HepG2 (cell line): ENCODE data around the gene MTARC1. TPM values are rescaled to one million over a fixed set of nuclear protein-coding genes. Genes with fewer than 3 reads are reported as not detected.

Source experiments
- ATAC-seq: fragments of 200-7000 bp; cut with Tn5 transposase; 3 replicates; pipeline ENCODE4 v1.9.1; 2020; ENCODE audit warnings: mild to moderate bottlenecking, moderate library complexity
- BruUV-seq: library from RNA; stranded (reverse); fragments of 400-500 nt; replicated peaks from 2 replicates; lab custom pipeline; 2021; lab: Mats Ljungman, UMichigan
- CTCF ChIA-PET: fragments of 300-600 bp; formaldehyde crosslinking; extraction: SDS; loops from one replicate; lab custom pipeline; 2021; ENCODE audit warnings: low total read pairs, inconsistent platforms, low intra/inter-chr PET ratio; lab: Yijun Ruan, JAX
- POLR2A ChIA-PET: fragments of 350-600 bp; sonication (Branson Sonifier 250); formaldehyde crosslinking; loops from one replicate; lab custom pipeline; 2020; ENCODE audit warnings: antibody characterized with exemption, inconsistent platforms; lab: Yijun Ruan, JAX
- DNase-seq: peaks from one replicate; pipeline ENCODE4 v3.0.0-alpha.2; 2015; ENCODE audit warnings: low spot score
- FAIRE-seq: peaks from 3 replicates; lab custom pipeline; 2011; peaks lifted over from hg19 to GRCh38; lab: Jason Lieb, UNC
- H2AFZ ChIP-seq: one replicate; pipeline ENCODE4 v1.6.1; 2011; ENCODE audit warnings: low read length, inconsistent platforms
- H3K27ac ChIP-seq: fragments of 300-600 bp; 3 replicates; pipeline ENCODE4 v1.8.0; 2011; ENCODE audit warnings: mixed run types, mild to moderate bottlenecking, mixed read lengths, low read length, inconsistent platforms; ENCODE audit not compliant: insufficient read depth; ENCODE audit errors: extremely low read length
- H3K27me3 ChIP-seq, 2 experiments: fragments of 200-600 bp in 1 of 2; 2 replicates in 1 of 2; 3 replicates in 1 of 2; pipeline versions ENCODE4 v1.6.0 to v1.8.0; 2011; ENCODE audit warnings: low read length in 2 of 2, mild to moderate bottlenecking in 2 of 2, moderate library complexity in 2 of 2, inconsistent platforms in 1 of 2; ENCODE audit not compliant: insufficient read depth in 2 of 2, control insufficient read depth in 1 of 2
- H3K36me3 ChIP-seq, 2 experiments: fragments of 200-600 bp in 1 of 2; replicated peaks in 1 of 2; 2 replicates in 1 of 2; 3 replicates in 1 of 2; pipeline versions ENCODE4 v1.5.1 to v1.8.0; 2011; ENCODE audit warnings: low read length in 2 of 2, inconsistent platforms in 1 of 2; ENCODE audit not compliant: insufficient read depth in 2 of 2, control insufficient read depth in 1 of 2
- H3K4me1 ChIP-seq: 2 replicates; pipeline ENCODE4 v1.5.1; 2012; ENCODE audit warnings: low read length, inconsistent platforms; ENCODE audit not compliant: insufficient read depth
- H3K4me2 ChIP-seq: 2 replicates; pipeline ENCODE4 v1.6.0; 2011; ENCODE audit warnings: low read depth, low read length, inconsistent platforms
- H3K4me3 ChIP-seq, 3 experiments: fragments of 200-600 bp in 1 of 3; sonication (generic), shearing (Covaris generic) in 1 of 3; replicated peaks in 1 of 3; 2 replicates each; pipeline ENCODE4 v1.5.1; 2011 to 2016; ENCODE audit warnings: low read length in 3 of 3, inconsistent platforms in 2 of 3, low read depth in 2 of 3, mild to moderate bottlenecking in 2 of 3, control low read depth in 1 of 3, mixed read lengths in 1 of 3; ENCODE audit not compliant: insufficient read depth in 1 of 3
- H3K79me2 ChIP-seq: one replicate; pipeline ENCODE4 v1.6.1; 2011; ENCODE audit warnings: low read length, inconsistent platforms; ENCODE audit not compliant: insufficient read depth
- H3K9ac ChIP-seq: 2 replicates; pipeline ENCODE4 v1.6.0; 2011; ENCODE audit warnings: mild to moderate bottlenecking, low read depth, low read length, inconsistent platforms; ENCODE audit not compliant: insufficient read depth
- H3K9me3 ChIP-seq: 2 replicates; pipeline ENCODE4 v1.5.1; 2012; ENCODE audit warnings: mild to moderate bottlenecking, low read length
- H4K20me1 ChIP-seq: 2 replicates; pipeline ENCODE4 v1.6.0; 2011; ENCODE audit warnings: inconsistent platforms, mild to moderate bottlenecking, low read length, moderate library complexity; ENCODE audit not compliant: insufficient read depth
- ARID2 ChIP-seq: sonication (generic); formaldehyde crosslinking; IDR thresholded peaks from 2 replicates; pipeline ENCODE4 v1.8.1; 2022; ENCODE audit warnings: mild to moderate bottlenecking, missing genetic modification reagents, borderline replicate concordance
- FOXK1 ChIP-seq: sonication (generic); formaldehyde crosslinking; IDR thresholded peaks from 2 replicates; pipeline ENCODE4 v1.4.0; 2020; ENCODE audit warnings: low read depth, missing genetic modification reagents, borderline replicate concordance
- HINFP ChIP-seq: sonication (generic); formaldehyde crosslinking; IDR thresholded peaks from 2 replicates; pipeline ENCODE4 v1.4.0; 2020; ENCODE audit warnings: low read depth, mild to moderate bottlenecking, missing genetic modification reagents
- MNT ChIP-seq: fragments of 450-650 bp; IDR thresholded peaks from 2 replicates; pipeline ENCODE4 v1.6.1; 2016
- THAP8 ChIP-seq: sonication (generic); formaldehyde crosslinking; IDR thresholded peaks from 2 replicates; pipeline ENCODE4 v1.5.1; 2020; ENCODE audit warnings: missing genetic modification reagents, mild to moderate bottlenecking, borderline replicate concordance
- ZBTB44 ChIP-seq: sonication (generic); formaldehyde crosslinking; IDR thresholded peaks from 2 replicates; pipeline ENCODE4 v1.4.0; 2020; ENCODE audit warnings: missing genetic modification reagents
- ZNF605 ChIP-seq: sonication (generic); formaldehyde crosslinking; IDR thresholded peaks from 2 replicates; pipeline ENCODE4 v1.8.0; 2022; ENCODE audit warnings: mild to moderate bottlenecking, missing genetic modification reagents
- WGBS: methylation state at CpG from one replicate; pipeline ENCODE4 v1.1.6; 2017; ENCODE audit warnings: low lambda C conversion rate; 5-methylcytosine and 5-hydroxymethylcytosine counted together
- in situ Hi-C: cut with HindIII; loops from 2 replicates; pipeline ENCODE4 v1.10.0; 2017; ENCODE audit warnings: low pct_unique_long_range_greater_than_20kb; ENCODE audit not compliant: extremely low pct_ligation_motif_present
- intact Hi-C: fragments of 100-400 bp; cut with micrococcal nuclease; formaldehyde crosslinking; loops from one replicate; pipeline ENCODE4 v1.10.0; 2022; ENCODE audit not compliant: unreplicated experiment
- polyA plus RNA-seq, 8 experiments: library from polyadenylated mRNA; depleted of rRNA in 3 of 8; stranded (reverse) in 7 of 8; unstranded in 1 of 8; fragments of >200 nt; fragmentation: Illumina TruSeq in 4 of 8; extraction: Trizol in 4 of 8; gene quantifications; 2 replicates each; pipeline versions ENCODE4 v1.2.1 to v1.2.3, GENCODE V29; 2011 to 2016; ENCODE audit warnings: low read depth in 4 of 8, missing spikeins in 1 of 8, mixed read lengths in 1 of 8; ENCODE audit not compliant: insufficient read depth in 1 of 8
- total RNA-seq, 5 experiments: library from RNA; depleted of rRNA; stranded (reverse); fragments of >200 nt; fragmentation: Illumina TruSeq; extraction: Trizol; gene quantifications; 2 replicates each; pipeline ENCODE4 v1.2.3, GENCODE V29; 2016; ENCODE audit warnings: low read depth in 1 of 5

The MTARC1 gene
- total and polyA plus RNA-seq, 2 of the 13 experiments (the other 11 are each of a cell fraction or from before 2014, with no cell fraction given): 19.4 to 106 TPM

- FAIRE-seq: no peak
- BruUV-seq: no TSS peak
- Histone ChIP-seq H3K79me2 (no peaks in the 10 kb centered on the region), H3K36me3 (peaks cover 5 to 37% of the 10 kb centered on the region in 2 experiments; a peak in 4 of 5 replicates), H2AFZ (no peak overlapping the region), H3K9me3 (no peaks in the 10 kb centered on the region), H3K9ac (no peak overlapping the region), H3K4me3 (no peak overlapping the region), H4K20me1 (no peaks in the 10 kb centered on the region), H3K27ac (no peak overlapping the region), H3K4me2 (no peak overlapping the region), H3K27me3 (no peaks in the 10 kb centered on the region), H3K4me1 (no peaks in the 10 kb centered on the region)
- CTCF ChIA-PET: no interaction called here
- POLR2A ChIA-PET: no interaction called here
- intact Hi-C loops: no loop called here
- ATAC-seq: no peak
- in situ Hi-C loops: loop anchor here (25.0 kb wide), 1 partner anchor 259 kb away; the partner anchor contains the start of gene MARK1
- no peak for DNase-seq
- 96% methylated on average over 3 of the region's 10 CpGs for WGBS
- TF ChIP-seq HINFP (CRISPR knock-in tag) (no peak), MNT (no peak), FOXK1 (CRISPR knock-in tag) (no peak), ZNF605 (no peak), THAP8 (no peak), ZBTB44 (CRISPR knock-in tag) (no peak), ARID2 (CRISPR knock-in tag) (no peak)
These were observed 9.8 kb downstream of the MTARC1 start for GRCh38 chr1:220796530-220796929.
